ENCODE measurements around the gene DNAJC9.
A peak's percentile ranks its signal among the peaks of the same experiment; 100 is the strongest.

Gene DNAJC9

GRCh38 chr10:73246646-73247508, at the start of gene DNAJC9:
Gene DNAJC9, minus strand, starts transcription at chr10:73247255. Its CDS starts 66 bp downstream, at chr10:73247189.
- in situ Hi-C loops (cut with MboI; ENCODE audit: low sequenced_read_pairs, unreplicated experiment): no loop called here
- DNase-seq (ENCODE audit: low spot score): peak; percentile 94
- TF ChIP-seq CTCF (IDR thresholded peaks at IDR 0.05; ENCODE audit: borderline replicate concordance, control extremely low read depth, extremely low read depth, insufficient read depth, missing control alignments): no peak

GRCh38 chr10:73293461-73293860, 46.4 kb upstream of the DNAJC9 start:
- in situ Hi-C loops (cut with MboI; ENCODE audit: low sequenced_read_pairs, unreplicated experiment): no loop called here
- TF ChIP-seq CTCF (IDR thresholded peaks at IDR 0.05; ENCODE audit: borderline replicate concordance, control extremely low read depth, extremely low read depth, insufficient read depth, missing control alignments): no peak
- DNase-seq (ENCODE audit: low spot score): no peak

- DNase-seq (ENCODE audit: low spot score): no peak
- TF ChIP-seq CTCF (IDR thresholded peaks at IDR 0.05; ENCODE audit: borderline replicate concordance, control extremely low read depth, extremely low read depth, insufficient read depth, missing control alignments): no peak
- in situ Hi-C loops (cut with MboI; ENCODE audit: low sequenced_read_pairs, unreplicated experiment): no loop called here
Observed at GRCh38 chr10:73289958-73290357, 42.9 kb upstream of the DNAJC9 start.

GRCh38 chr10:73287441-73287840, 40.4 kb upstream of the DNAJC9 start:
- in situ Hi-C loops (cut with MboI; ENCODE audit: low sequenced_read_pairs, unreplicated experiment): no loop called here
- TF ChIP-seq CTCF (IDR thresholded peaks at IDR 0.05; ENCODE audit: borderline replicate concordance, control extremely low read depth, extremely low read depth, insufficient read depth, missing control alignments): no peak

GRCh38 chr10:73281097-73281496, 34.0 kb upstream of the DNAJC9 start:
- in situ Hi-C loops (cut with MboI; ENCODE audit: low sequenced_read_pairs, unreplicated experiment): no loop called here
- no peak for DNase-seq (ENCODE audit: low spot score)
- TF ChIP-seq CTCF (IDR thresholded peaks at IDR 0.05; ENCODE audit: borderline replicate concordance, control extremely low read depth, extremely low read depth, insufficient read depth, missing control alignments): no peak

More at GRCh38 chr10:73287441-73287840, 40.4 kb upstream of the DNAJC9 start:
- no peak for DNase-seq (ENCODE audit: low spot score)

- in situ Hi-C loops (cut with MboI; ENCODE audit: low sequenced_read_pairs, unreplicated experiment): no loop called here
- no peak for TF ChIP-seq CTCF (IDR thresholded peaks at IDR 0.05; ENCODE audit: borderline replicate concordance, control extremely low read depth, extremely low read depth, insufficient read depth, missing control alignments)
- no peak for DNase-seq (ENCODE audit: low spot score)
Observed at GRCh38 chr10:73264423-73264822, 17.4 kb upstream of the DNAJC9 start.

Data from GM13976 (cell line).